ENCODE results near the gene CREB3L2.

DNA sequence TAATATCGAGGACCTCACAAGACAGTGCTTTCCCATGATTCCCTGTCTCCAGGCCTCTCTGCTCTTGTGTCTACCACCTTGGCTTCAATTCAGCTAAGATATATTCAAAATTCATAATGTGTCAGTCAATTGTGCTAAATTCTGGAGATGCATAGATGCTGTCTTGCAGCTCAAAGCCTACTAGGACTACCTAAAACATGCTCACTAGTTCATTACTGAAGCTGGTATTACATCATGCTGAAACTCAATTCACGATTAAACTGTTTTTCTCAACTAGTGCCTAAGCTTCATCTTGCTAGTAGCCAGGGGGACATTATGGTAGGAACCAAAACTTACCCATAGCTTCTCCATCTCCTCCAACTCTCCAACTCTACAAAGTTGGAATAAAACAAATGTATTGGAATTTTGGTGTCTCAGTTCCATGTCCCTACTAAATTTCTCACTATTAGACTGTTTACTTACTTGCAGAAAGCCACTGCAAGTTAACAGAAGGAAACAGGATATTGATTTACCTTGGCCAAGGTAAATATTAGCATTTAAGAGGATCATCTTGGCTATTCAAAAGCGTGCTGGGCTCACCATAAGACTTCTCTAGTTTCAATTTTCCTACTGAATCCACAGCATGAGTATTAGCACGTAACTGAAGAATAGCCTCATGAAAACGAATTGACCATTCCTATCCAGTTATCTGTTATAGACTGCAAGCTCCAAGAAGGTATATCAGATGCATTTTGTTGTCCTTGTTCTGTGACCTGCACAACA, 53.6 kb downstream of the CREB3L2 start:
- TF ChIP-seq EZH2 (IDR thresholded peaks at IDR 0.05; ENCODE audit: low read length, missing control alignments): no peak
- TF ChIP-seq, protein P1, sequence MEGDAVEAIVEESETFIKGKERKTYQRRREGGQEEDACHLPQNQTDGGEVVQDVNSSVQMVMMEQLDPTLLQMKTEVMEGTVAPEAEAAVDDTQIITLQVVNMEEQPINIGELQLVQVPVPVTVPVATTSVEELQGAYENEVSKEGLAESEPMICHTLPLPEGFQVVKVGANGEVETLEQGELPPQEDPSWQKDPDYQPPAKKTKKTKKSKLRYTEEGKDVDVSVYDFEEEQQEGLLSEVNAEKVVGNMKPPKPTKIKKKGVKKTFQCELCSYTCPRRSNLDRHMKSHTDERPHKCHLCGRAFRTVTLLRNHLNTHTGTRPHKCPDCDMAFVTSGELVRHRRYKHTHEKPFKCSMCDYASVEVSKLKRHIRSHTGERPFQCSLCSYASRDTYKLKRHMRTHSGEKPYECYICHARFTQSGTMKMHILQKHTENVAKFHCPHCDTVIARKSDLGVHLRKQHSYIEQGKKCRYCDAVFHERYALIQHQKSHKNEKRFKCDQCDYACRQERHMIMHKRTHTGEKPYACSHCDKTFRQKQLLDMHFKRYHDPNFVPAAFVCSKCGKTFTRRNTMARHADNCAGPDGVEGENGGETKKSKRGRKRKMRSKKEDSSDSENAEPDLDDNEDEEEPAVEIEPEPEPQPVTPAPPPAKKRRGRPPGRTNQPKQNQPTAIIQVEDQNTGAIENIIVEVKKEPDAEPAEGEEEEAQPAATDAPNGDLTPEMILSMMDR (conservative IDR thresholded peaks at IDR 0.05 in 1 of 2, IDR thresholded peaks at IDR 0.05 in 1 of 2; ENCODE audit: low read depth in 1 of 2, low read length in 2 of 2): no peak

All from fibroblast of lung (primary cell).